Activated CD8-positive, alpha-beta memory T cell treated with anti-CD3 and anti-CD28 coated beads, Interleukin-2, amount 10 ng/mL, durations not matched to agents 7 days and 5 days (primary cell): ENCODE results near the gene ZNF76. TPM values are rescaled to one million over a fixed set of nuclear protein-coding genes. Genes with fewer than 3 reads are reported as not detected.
"Not testable (repeated sequence)": the region's sequence is repeated elsewhere in the genome, so short reads cannot be mapped to it uniquely, and the experiment has no call there.

Source experiments
- ATAC-seq: fragments of 150-1000 bp; cut with Tn5 transposase; one replicate; pipeline ENCODE4 v1.10.0; 2021; ENCODE audit warnings: moderate library complexity
- CTCF ChIA-PET: fragments of 350-600 bp; sonication (Branson Sonifier 250); formaldehyde crosslinking; loops from one replicate; lab custom pipeline; 2021; ENCODE audit warnings: antibody characterized with exemption; lab: Charles Lee
- DNase-seq: peaks from one replicate; pipeline ENCODE4 v3.0.0-alpha.2; 2020
- H3K27ac Mint-ChIP-seq: one replicate; pipeline ENCODE4 v1.8.0; 2021; ENCODE audit warnings: mild to moderate bottlenecking, mixed read lengths
- H3K27me3 Mint-ChIP-seq: one replicate; pipeline ENCODE4 v1.8.0; 2021; ENCODE audit warnings: mixed read lengths
- H3K36me3 Mint-ChIP-seq: one replicate; pipeline ENCODE4 v1.8.0; 2021; ENCODE audit warnings: mild to moderate bottlenecking, mixed read lengths
- H3K4me1 Mint-ChIP-seq: one replicate; pipeline ENCODE4 v1.8.0; 2021; ENCODE audit warnings: mixed read lengths
- H3K4me3 Mint-ChIP-seq: one replicate; pipeline ENCODE4 v1.8.0; 2021; ENCODE audit warnings: mild to moderate bottlenecking, moderate library complexity, mixed read lengths
- H3K9me3 Mint-ChIP-seq: one replicate; pipeline ENCODE4 v1.8.0; 2022; ENCODE audit warnings: low read depth, mixed read lengths
- total RNA-seq, 2 experiments: library from RNA; stranded (reverse); gene quantifications; one replicate each; pipeline ENCODE4 v1.2.3, GENCODE V29; 2021

The ZNF76 gene
- total RNA-seq, 2 experiments from 2014 or later = 55.0 to 61.8 TPM

GRCh38 chr6:35328965-35329364, 69.4 kb downstream of the ZNF76 start:
- not testable (repeated sequence) for ATAC-seq, H3K27ac Mint-ChIP-seq, H3K27me3 Mint-ChIP-seq, H3K4me3 Mint-ChIP-seq, DNase-seq, H3K9me3 Mint-ChIP-seq
- Mint-ChIP-seq H3K36me3 (peaks cover 22% of the 10 kb centered on the region), H3K4me1 (peaks cover 20% of the 10 kb centered on the region)
- CTCF ChIA-PET = interaction anchor here (1.1 to 12.8 kb wide), 9 partner anchors 18 to 138 kb away, joined by 3 to 249 read pairs (median 4); partner anchors contain the start of gene DEF6

GRCh38 chr6:35330541-35331119, 71.1 kb downstream of the ZNF76 start:
- H3K27me3 Mint-ChIP-seq = peaks cover 25% of the 10 kb centered on the region
- H3K9me3 Mint-ChIP-seq = no peaks in the 10 kb centered on the region
- ATAC-seq (no peak), DNase-seq (no peak)
- no peak overlapping the region for H3K27ac Mint-ChIP-seq
- no peak overlapping the region for H3K4me3 Mint-ChIP-seq
- CTCF ChIA-PET = interaction anchor here (0.8 to 12.8 kb wide), 9 partner anchors 11 to 122 kb away, joined by 3 to 249 read pairs (median 4); partner anchors contain the start of genes DEF6, FANCE and PPARD
- peaks cover 23% of the 10 kb centered on the region for H3K4me1 Mint-ChIP-seq
- H3K36me3 Mint-ChIP-seq = peaks cover 19% of the 10 kb centered on the region

- not testable (repeated sequence) for H3K27ac Mint-ChIP-seq
These were observed 72.7 kb downstream of the ZNF76 start for GRCh38 chr6:35332074-35332887.

GRCh38 chr6:35341557-35341956, 82.0 kb downstream of the ZNF76 start:
- Mint-ChIP-seq H3K36me3 (peaks cover 7% of the 10 kb centered on the region), H3K4me1 (peaks cover 38% of the 10 kb centered on the region), H3K9me3 (no peaks in the 10 kb centered on the region), H3K4me3 (no peak overlapping the region), H3K27ac (no peak overlapping the region), H3K27me3 (peaks cover 14% of the 10 kb centered on the region)
- DNase-seq (no peak), ATAC-seq (no peak)
- CTCF ChIA-PET = interaction anchor here (0.7 to 6.6 kb wide), 27 partner anchors 9 to 211 kb away, joined by 3 to 181 read pairs (median 5); partner anchors contain the start of genes DEF6, FANCE and RPL10A

More at GRCh38 chr6:35332074-35332887, 72.7 kb downstream of the ZNF76 start:
- not testable (repeated sequence) for H3K4me3 Mint-ChIP-seq, ATAC-seq, DNase-seq, H3K9me3 Mint-ChIP-seq
- CTCF ChIA-PET = interaction anchor here (1.2 to 12.8 kb wide), 5 partner anchors 10 to 135 kb away, joined by 3 to 249 read pairs (median 8); partner anchors contain the start of genes DEF6, PPARD and RPL10A
- Mint-ChIP-seq H3K27me3 (peaks cover 32% of the 10 kb centered on the region), H3K36me3 (peaks cover 19% of the 10 kb centered on the region), H3K4me1 (peaks cover 25% of the 10 kb centered on the region)

- CTCF ChIA-PET = interaction anchor here (0.5 to 6.6 kb wide), 34 partner anchors 10 to 210 kb away, joined by 3 to 181 read pairs (median 4); partner anchors contain the start of genes DEF6, FANCE and RPL10A
- Mint-ChIP-seq H3K4me3 (peak within 1 kb of the TSS; percentile 95), H3K4me1 (peaks cover 31% of the 10 kb centered on the region), H3K9me3 (no peaks in the 10 kb centered on the region), H3K36me3 (peaks cover 8% of the 10 kb centered on the region), H3K27ac (peak within 1 kb of the TSS; percentile 86), H3K27me3 (peaks cover 7% of the 10 kb centered on the region)
- peak; percentile 98 for DNase-seq
- ATAC-seq = peak; percentile 99
These were observed 82.9 kb downstream of the ZNF76 start, which contains the start of gene PPARD for GRCh38 chr6:35342258-35343091. TSS of gene PPARD (plus strand) at chr6:35342558. CDS start at chr6:35411088, 68,530 bp downstream.

GRCh38 chr6:35343092-35343834, 83.7 kb downstream of the ZNF76 start:
- Mint-ChIP-seq H3K36me3 (peaks cover 10% of the 10 kb centered on the region), H3K27me3 (peaks cover 3% of the 10 kb centered on the region), H3K9me3 (no peaks in the 10 kb centered on the region), H3K4me3 (peak overlapping the region; percentile 95), H3K4me1 (peaks cover 31% of the 10 kb centered on the region), H3K27ac (peak overlapping the region; percentile 72)
- CTCF ChIA-PET = interaction anchor here (0.6 to 6.6 kb wide), 20 partner anchors 9 to 209 kb away, joined by 3 to 181 read pairs (median 6); partner anchors contain the start of genes DEF6, FANCE and RPL10A
- DNase-seq (no peak), ATAC-seq (no peak)

- CTCF ChIA-PET = interaction anchor here (1.2 to 6.6 kb wide), 9 partner anchors 9 to 209 kb away, joined by 3 to 181 read pairs (median 15); partner anchors contain the start of genes DEF6, FANCE and RPL10A
- H3K9me3 Mint-ChIP-seq = no peaks in the 10 kb centered on the region
- H3K4me1 Mint-ChIP-seq = peaks cover 37% of the 10 kb centered on the region
- H3K27ac Mint-ChIP-seq = no peak overlapping the region
- H3K4me3 Mint-ChIP-seq = peak overlapping the region; percentile 95
- H3K27me3 Mint-ChIP-seq = no peaks in the 10 kb centered on the region
- DNase-seq = no peak
- H3K36me3 Mint-ChIP-seq = peaks cover 15% of the 10 kb centered on the region
- no peak for ATAC-seq
These were observed 84.5 kb downstream of the ZNF76 start for GRCh38 chr6:35343835-35344550.

Other genes with a start within 250 kb of the ZNF76 start
- not detected for gene TCP11, start 118.4 kb upstream of the ZNF76 start, total RNA-seq
- gene SCUBE3, start 45.8 kb upstream of the ZNF76 start, total RNA-seq = under 1 TPM; 0.12 to 0.54 TPM
- gene DEF6, start 38.1 kb downstream of the ZNF76 start, total RNA-seq = 100 to 1,000 TPM; 153 to 194 TPM
- 10 to 100 TPM; 16.4 to 18.8 TPM for gene PPARD, start 82.8 kb downstream of the ZNF76 start, total RNA-seq
- 10 to 100 TPM; 15.4 to 16.0 TPM for gene FANCE, start 192.6 kb downstream of the ZNF76 start, total RNA-seq
- gene RPL10A, start 208.7 kb downstream of the ZNF76 start, total RNA-seq = 1,000 to 10,000 TPM; 1,163 to 1,382 TPM
- gene TEAD3, start 237.3 kb downstream of the ZNF76 start, total RNA-seq = under 1 TPM in 1 of 2 experiments, not detected in 1; 0.16 TPM